HG03108 (cell line): ENCODE measurements around the gene AFAP1.

Experiments
- ATAC-seq: cut with Tn5 transposase; IDR thresholded peaks from one replicate; pipeline ENCODE4 v1.9.1; 2021; ENCODE audit warnings: moderate library complexity; ENCODE audit not compliant: unreplicated experiment

The AFAP1 gene

GRCh38 chr4:7939377-7940108 is at the start of gene AFAP1:
Gene AFAP1, minus strand, starts transcription at chr4:7939861. Its CDS starts 67,783 bp downstream, at chr4:7872078.
- peak; percentile 87 for ATAC-seq

- no peak for ATAC-seq
Observed at GRCh38 chr4:7988437-7988836, 48.8 kb upstream of the AFAP1 start.

GRCh38 chr4:7987148-7987989 is 47.7 kb upstream of the AFAP1 start:
- no peak for ATAC-seq

- no peak for ATAC-seq
Observed at GRCh38 chr4:7985891-7986441, 46.3 kb upstream of the AFAP1 start.

GRCh38 chr4:7985072-7985471 is 45.4 kb upstream of the AFAP1 start:
- no peak for ATAC-seq

- ATAC-seq = no peak
Observed at GRCh38 chr4:7984286-7984925, 44.7 kb upstream of the AFAP1 start.

GRCh38 chr4:7983296-7983695 is 43.6 kb upstream of the AFAP1 start:
- no peak for ATAC-seq

- ATAC-seq = no peak
Observed at GRCh38 chr4:7981738-7982394, 42.2 kb upstream of the AFAP1 start.

- no peak for ATAC-seq
Observed at GRCh38 chr4:7980036-7980435, 40.4 kb upstream of the AFAP1 start.

- no peak for ATAC-seq
Observed at GRCh38 chr4:7979652-7979968, 39.9 kb upstream of the AFAP1 start.

GRCh38 chr4:7978907-7979651 is 39.4 kb upstream of the AFAP1 start:
- ATAC-seq = no peak

GRCh38 chr4:7978489-7978888 is 38.8 kb upstream of the AFAP1 start:
- ATAC-seq = no peak

GRCh38 chr4:7976634-7977033 is 37.0 kb upstream of the AFAP1 start:
- ATAC-seq = no peak

- ATAC-seq = no peak
Observed at GRCh38 chr4:7976025-7976424, 36.4 kb upstream of the AFAP1 start.

- no peak for ATAC-seq
Observed at GRCh38 chr4:7974425-7974824, 34.8 kb upstream of the AFAP1 start.

GRCh38 chr4:7973545-7973981 is 33.9 kb upstream of the AFAP1 start:
- ATAC-seq = no peak

GRCh38 chr4:7971881-7972500 is 32.3 kb upstream of the AFAP1 start:
- no peak for ATAC-seq

GRCh38 chr4:7971159-7971631 is 31.5 kb upstream of the AFAP1 start:
- no peak for ATAC-seq

- ATAC-seq = no peak
Observed at GRCh38 chr4:7970361-7970946, 30.8 kb upstream of the AFAP1 start.
